Activated T-cell treated with anti-CD3 and anti-CD28 coated beads, Interleukin-2, amount 50 U/mL, for 72 hours (primary cell): ENCODE measurements around the gene NBPF3. TPM values are rescaled to one million over a fixed set of nuclear protein-coding genes. Genes with fewer than 3 reads are reported as not detected.
"Not testable (repeated sequence)": the region's sequence is repeated elsewhere in the genome, so short reads cannot be mapped to it uniquely, and the experiment has no call there.

Source experiments
- ATAC-seq, 2 donors: fragments of 150-1000 bp; cut with Tn5 transposase; replicated peaks in 1 of 2; 2 replicates each; pipeline ENCODE4 v1.10.0; 2021; ENCODE audit warnings: moderate library complexity in 2 of 2, mild to moderate bottlenecking in 1 of 2
- DNase-seq, 2 donors: peaks; one replicate each; pipeline ENCODE4 v3.0.0; 2021 to 2022; ENCODE audit warnings: mixed read lengths in 1 of 2
- H3K27ac Mint-ChIP-seq: one replicate; pipeline ENCODE4 v1.8.0; 2022; ENCODE audit warnings: mild to moderate bottlenecking, moderate library complexity, mixed read lengths
- H3K27me3 Mint-ChIP-seq: one replicate; pipeline ENCODE4 v1.8.0; 2022; ENCODE audit warnings: low read depth, mixed read lengths
- H3K36me3 Mint-ChIP-seq, 2 donors: one replicate each; pipeline ENCODE4 v1.8.0; 2022; ENCODE audit warnings: mixed read lengths in 2 of 2, mild to moderate bottlenecking in 1 of 2; ENCODE audit not compliant: insufficient read depth in 2 of 2
- H3K4me1 Mint-ChIP-seq: one replicate; pipeline ENCODE4 v1.8.0; 2022; ENCODE audit warnings: low read depth, mixed read lengths
- H3K4me3 Mint-ChIP-seq, 2 donors: one replicate each; pipeline ENCODE4 v1.8.0; 2022; ENCODE audit warnings: mild to moderate bottlenecking in 2 of 2, mixed read lengths in 2 of 2, moderate library complexity in 2 of 2
- H3K9me3 Mint-ChIP-seq, 2 donors: one replicate each; pipeline ENCODE4 v1.8.0; 2022; ENCODE audit warnings: mixed read lengths in 2 of 2
- total RNA-seq, 2 donors: library from RNA; stranded (reverse); gene quantifications; one replicate each; pipeline ENCODE4 v1.2.3, GENCODE V29; 2022

NBPF3 gene
- total RNA-seq, 2 donors from 2014 or later: 3.8 to 9.0 TPM

DNA sequence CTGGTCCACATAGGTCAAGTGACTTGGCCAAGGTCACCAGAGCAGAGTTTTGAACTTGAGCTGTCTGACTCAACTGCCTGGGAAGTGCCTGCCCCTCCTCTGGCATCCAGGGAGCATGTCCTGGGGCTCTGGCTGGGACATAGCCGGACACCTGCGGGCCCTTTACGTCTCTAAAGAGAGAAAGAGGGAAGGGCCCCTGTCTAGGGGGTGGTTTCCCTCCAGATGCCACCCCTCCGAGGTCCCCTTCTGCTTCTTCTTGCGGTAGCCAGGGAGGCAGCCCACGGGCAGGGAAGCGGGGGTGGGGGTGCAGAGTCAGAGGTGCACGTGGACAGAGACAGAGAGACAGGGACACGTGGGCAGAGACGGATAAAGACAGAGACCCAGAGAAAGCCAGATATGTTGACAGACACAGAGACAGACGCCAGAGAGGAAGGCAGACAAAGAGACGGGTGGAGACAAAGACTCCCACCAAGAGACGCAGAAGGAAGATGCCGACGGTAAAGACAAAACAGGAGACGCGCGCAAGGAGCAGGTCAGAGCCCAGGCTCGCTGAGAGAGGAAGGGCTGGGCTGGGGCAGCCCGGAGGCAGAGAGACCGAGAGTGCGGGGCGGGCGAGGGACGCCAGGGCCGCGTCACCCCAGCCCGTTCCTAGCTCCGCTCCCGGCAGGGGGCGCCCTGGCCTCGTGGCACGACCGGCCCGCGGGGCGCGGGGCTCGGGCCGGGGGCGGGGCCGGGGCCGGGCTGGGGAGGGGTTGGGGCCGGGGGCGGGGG lies 68.8 kb downstream of the NBPF3 start:
- peak overlapping the region; percentile 70 for H3K4me3 Mint-ChIP-seq
- no peak overlapping the region for H3K27ac Mint-ChIP-seq
- ATAC-seq (peak; percentile 94 to 97), DNase-seq (peak; percentile 80 to 84)
- H3K4me1 Mint-ChIP-seq: peaks cover 6% of the 10 kb centered on the region
- peaks cover 57% of the 10 kb centered on the region for H3K27me3 Mint-ChIP-seq
- H3K36me3 Mint-ChIP-seq: peaks cover 0 to 2% of the 10 kb centered on the region in 2 donors
- no peaks in the 10 kb centered on the region for H3K9me3 Mint-ChIP-seq

DNA sequence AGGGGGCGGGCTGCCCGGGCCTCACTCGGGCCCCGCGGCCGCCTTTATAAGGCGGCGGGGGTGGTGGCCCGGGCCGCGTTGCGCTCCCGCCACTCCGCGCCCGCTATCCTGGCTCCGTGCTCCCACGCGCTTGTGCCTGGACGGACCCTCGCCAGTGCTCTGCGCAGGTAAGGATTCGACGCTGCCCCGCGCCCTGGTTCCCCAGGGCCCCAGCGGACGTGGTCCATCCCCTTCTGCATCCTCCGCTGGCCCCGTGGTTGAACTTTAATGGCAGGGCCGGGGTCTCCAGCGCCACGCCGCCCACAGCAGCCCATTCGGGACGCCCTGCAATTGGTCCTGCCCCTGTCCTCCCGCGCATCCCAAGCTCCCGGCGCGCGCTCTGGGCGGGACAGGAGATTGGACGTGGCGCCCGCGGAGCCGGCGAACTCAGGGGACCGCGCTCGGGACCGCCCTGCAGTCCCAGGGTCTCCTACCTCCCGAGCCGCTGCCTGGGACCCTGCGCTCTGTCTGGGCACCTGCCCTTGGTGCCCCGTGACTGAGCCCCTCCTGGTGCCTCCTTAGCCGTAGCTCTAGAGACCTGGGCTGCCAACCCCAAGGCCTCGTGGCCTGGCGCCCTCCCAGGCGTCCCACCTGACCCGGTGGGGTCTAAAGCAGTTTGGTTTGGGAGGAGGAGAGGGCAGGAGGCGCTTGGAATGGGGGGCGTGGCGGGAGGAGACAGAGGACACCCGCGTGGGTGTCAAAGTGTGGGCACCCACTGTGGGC lies 69.6 kb downstream of the NBPF3 start, which contains the start of gene ALPL:
ALPL (plus strand) TSS at position 73 of the 762 bp plus-strand sequence. CDS start 44,659 bp downstream, outside the sequence.
- no peak for DNase-seq
- H3K27ac Mint-ChIP-seq: no peak within 1 kb of the TSS
- H3K4me1 Mint-ChIP-seq: peaks cover 6% of the 10 kb centered on the region
- peak within 1 kb of the TSS; percentile 70 for H3K4me3 Mint-ChIP-seq
- H3K27me3 Mint-ChIP-seq: peaks cover 57% of the 10 kb centered on the region
- no peak for ATAC-seq
- H3K9me3 Mint-ChIP-seq: no peaks in the 10 kb centered on the region
- H3K36me3 Mint-ChIP-seq: peaks cover 0 to 2% of the 10 kb centered on the region in 2 donors

DNA sequence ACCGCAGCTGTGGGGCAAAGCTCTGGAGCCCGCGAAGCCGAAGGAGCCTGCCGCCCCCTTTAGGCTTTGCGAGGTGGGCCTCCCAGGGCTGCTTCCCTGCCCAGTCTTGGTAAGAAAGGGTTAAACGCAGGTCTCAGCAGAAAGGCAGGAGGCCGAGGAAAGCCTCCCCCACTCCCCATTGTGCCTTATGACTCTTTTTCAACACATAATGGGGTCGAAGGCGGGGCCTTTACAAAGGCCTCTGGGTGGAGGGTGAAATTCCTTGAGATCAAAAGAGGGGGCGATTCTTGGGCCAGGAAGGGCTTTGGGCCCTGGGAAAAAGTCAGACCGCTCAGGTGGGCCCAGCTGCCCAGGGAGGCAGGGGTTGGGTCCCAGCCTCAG lies 70.2 kb downstream of the NBPF3 start:
- Mint-ChIP-seq H3K4me1 (peaks cover 6% of the 10 kb centered on the region), H3K4me3 (no peak overlapping the region), H3K27ac (no peak overlapping the region), H3K9me3 (no peaks in the 10 kb centered on the region), H3K36me3 (peaks cover 0 to 2% of the 10 kb centered on the region in 2 donors), H3K27me3 (peaks cover 54% of the 10 kb centered on the region)
- ATAC-seq: no peak
- no peak for DNase-seq

DNA sequence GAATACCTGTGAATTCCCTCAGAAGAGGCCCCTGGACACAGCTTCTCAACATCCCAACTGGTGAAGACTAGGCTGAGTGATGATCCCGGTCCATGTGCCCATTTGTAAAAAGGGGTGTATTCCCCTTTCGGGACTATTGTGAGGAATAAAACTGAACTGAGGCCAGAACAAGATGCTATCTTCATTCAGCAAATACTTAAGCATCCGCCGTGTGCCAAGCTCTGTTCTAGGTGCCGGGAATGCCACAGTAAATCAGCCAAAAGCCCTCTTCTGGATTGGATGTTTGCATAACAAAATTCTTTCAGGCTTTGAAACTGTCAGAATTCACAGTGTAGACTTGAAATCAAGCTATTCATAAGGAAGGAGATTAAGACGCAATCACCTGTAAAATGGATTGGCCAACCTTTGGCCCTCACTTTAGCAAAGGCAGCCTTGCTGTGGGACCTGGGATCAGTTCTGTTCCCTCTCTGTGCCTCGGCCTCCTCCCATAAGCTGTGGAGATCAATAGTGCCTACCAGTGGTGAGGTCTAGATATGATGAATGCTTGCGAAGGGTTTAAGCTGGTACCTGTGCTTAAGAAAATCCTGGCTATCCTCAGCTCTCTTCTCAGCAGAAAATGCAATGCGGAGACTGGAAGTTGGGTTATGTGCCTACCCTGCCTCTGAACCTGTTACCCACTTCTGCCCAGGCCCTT lies 71.1 kb downstream of the NBPF3 start:
- Mint-ChIP-seq H3K36me3 (peaks cover 0 to 2% of the 10 kb centered on the region in 2 donors), H3K9me3 (no peaks in the 10 kb centered on the region), H3K4me3 (no peak overlapping the region), H3K27ac (no peak overlapping the region), H3K27me3 (peaks cover 49% of the 10 kb centered on the region), H3K4me1 (peaks cover 6% of the 10 kb centered on the region)
- no peak for DNase-seq
- ATAC-seq: no peak

GRCh38 chr1:21511579-21512522 lies 71.9 kb downstream of the NBPF3 start:
- no peak for ATAC-seq
- peaks cover 40% of the 10 kb centered on the region for H3K27me3 Mint-ChIP-seq
- no peak for DNase-seq
- H3K4me1 Mint-ChIP-seq: peaks cover 6% of the 10 kb centered on the region
- H3K27ac Mint-ChIP-seq: no peak overlapping the region
- H3K36me3 Mint-ChIP-seq: peaks cover 0 to 2% of the 10 kb centered on the region in 2 donors
- no peaks in the 10 kb centered on the region for H3K9me3 Mint-ChIP-seq
- H3K4me3 Mint-ChIP-seq: no peak overlapping the region

- Mint-ChIP-seq H3K27me3 (peaks cover 21% of the 10 kb centered on the region), H3K4me3 (no peak overlapping the region), H3K4me1 (no peaks in the 10 kb centered on the region), H3K36me3 (no peaks in the 10 kb centered on the region), H3K27ac (no peak overlapping the region), H3K9me3 (no peaks in the 10 kb centered on the region)
- DNase-seq (no peak), ATAC-seq (no peak)
These were observed 74.3 kb downstream of the NBPF3 start for GRCh38 chr1:21514245-21514644.

DNA sequence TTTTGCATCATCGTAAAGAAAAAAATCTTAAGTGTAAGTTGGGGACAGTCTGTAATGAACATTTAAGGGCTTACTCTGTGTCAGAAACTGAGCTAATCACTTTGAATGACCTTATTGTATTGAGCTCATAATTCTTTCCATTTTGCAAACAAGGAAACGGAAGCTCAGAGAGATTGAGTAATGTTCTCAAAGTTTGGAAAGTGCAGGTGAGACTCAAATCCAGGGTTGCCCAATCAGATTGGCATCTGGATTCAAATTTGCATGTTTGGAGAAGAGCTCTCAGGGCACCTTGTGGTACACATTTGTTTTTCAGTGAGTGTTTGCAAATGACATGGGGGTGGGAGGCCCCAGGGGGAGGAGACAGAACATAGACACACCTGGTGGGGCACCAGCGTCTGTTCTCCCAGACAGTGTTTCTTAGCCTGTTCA lies 77.2 kb downstream of the NBPF3 start:
- H3K9me3 Mint-ChIP-seq: no peaks in the 10 kb centered on the region
- no peak overlapping the region for H3K4me3 Mint-ChIP-seq
- H3K27me3 Mint-ChIP-seq: no peaks in the 10 kb centered on the region
- no peak for ATAC-seq
- no peaks in the 10 kb centered on the region for H3K4me1 Mint-ChIP-seq
- no peak for DNase-seq
- H3K36me3 Mint-ChIP-seq: no peaks in the 10 kb centered on the region
- H3K27ac Mint-ChIP-seq: no peak overlapping the region

DNA sequence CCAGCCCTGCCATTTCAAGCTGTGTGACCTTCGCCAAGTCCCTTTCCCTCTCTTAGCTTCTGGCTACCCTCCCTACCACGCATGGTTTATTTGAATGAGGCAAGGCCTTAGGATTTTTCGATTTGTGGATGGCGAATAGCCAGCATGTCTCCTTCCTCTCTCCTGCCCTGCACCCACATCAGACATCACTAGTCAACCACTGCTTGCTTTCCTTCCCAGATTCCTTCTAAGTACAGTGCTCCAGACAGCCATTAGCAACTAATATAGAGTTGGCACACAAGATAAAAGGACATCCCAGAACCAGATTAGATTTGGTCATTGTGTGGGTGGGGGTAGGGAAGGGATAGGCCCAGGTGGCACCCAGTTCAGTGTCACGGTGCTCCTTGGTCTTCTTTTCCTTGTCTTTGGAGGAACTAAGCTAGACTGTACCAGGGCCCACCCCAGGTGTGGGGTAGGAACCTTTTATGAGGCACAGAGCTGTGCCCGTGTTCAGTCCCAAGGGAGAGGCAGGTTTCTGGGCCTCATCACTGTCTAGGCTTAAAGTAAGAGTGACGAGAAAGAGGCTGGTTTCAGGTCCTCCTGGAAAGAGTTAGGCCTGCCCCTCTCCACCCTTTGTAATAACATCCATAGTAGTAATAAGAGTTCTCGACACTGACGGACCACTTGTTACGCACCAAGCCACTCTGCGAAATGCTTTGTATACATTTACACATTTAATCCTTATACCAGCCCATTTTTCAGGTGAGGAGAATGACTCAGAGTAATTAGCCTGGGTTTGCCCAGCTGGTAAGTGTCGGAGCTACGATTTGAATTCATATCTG lies 77.9 kb downstream of the NBPF3 start:
- Mint-ChIP-seq H3K36me3 (no peaks in the 10 kb centered on the region), H3K27ac (no peak overlapping the region), H3K4me3 (no peak overlapping the region), H3K9me3 (no peaks in the 10 kb centered on the region), H3K4me1 (no peaks in the 10 kb centered on the region), H3K27me3 (no peaks in the 10 kb centered on the region)
- DNase-seq (no peak), ATAC-seq (no peak)

DNA sequence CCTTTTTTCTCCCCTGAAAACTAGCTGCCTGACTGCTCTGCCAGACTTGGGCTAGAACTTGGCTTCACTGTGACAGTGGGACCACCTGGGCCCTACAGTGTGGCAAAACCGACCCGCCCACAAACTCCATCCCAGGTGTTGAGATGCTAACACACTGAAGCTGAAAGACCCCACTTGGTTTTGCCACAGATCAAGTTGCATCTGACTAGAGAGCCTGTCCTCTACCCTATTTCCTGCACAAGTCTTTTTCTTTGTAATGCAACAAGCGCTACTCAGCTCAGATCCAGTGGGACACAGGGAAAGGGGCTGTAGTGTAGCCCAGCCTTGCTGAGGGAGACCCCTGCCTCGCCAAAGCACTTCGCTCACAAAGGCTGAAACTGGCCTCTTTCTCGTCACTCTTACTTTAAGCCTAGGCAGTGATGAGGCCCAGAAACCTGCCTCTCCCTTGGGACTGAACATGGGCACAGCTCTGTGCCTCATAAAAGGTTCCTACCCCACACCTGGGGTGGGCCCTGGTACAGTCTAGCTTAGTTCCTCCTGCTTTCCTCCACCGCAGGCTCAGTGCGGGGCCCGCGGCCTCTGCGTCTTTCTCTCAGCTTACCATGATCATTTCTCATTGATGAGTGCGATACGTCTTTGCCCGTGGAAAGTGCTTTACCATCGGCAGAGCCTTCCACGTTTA lies 79.0 kb downstream of the NBPF3 start:
- no peak overlapping the region for H3K4me3 Mint-ChIP-seq
- no peaks in the 10 kb centered on the region for H3K27me3 Mint-ChIP-seq
- H3K27ac Mint-ChIP-seq: no peak overlapping the region
- no peaks in the 10 kb centered on the region for H3K36me3 Mint-ChIP-seq
- ATAC-seq (no peak), DNase-seq (no peak)
- no peaks in the 10 kb centered on the region for H3K4me1 Mint-ChIP-seq
- no peaks in the 10 kb centered on the region for H3K9me3 Mint-ChIP-seq

DNA sequence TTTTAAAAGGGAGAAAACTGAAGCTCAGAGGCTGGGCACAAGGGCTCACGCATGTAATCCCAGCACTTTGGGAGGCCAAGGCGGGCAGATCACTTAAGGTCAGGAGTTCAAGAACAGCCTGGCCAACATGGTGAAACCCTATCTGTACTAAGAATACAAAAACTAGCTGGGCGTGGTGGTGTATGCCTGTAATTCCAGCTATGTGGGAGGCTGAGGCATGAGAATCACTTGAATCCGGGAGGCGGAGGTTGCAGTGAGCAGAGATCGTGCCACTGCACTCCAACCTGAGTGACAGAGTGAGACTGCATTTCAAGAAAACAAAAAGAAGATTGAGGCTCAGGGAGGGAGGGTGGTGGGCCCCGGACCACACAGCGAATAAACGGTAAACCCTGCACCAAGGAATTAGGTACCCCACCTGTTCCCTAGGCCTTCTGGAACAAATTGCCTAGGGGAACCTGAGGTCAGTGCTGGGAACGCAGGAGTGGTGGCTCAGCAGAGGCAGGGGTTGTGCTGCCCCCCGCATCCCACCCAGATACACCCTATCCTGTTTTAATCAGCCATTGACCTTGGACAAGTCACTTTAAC lies 79.6 kb downstream of the NBPF3 start:
- H3K27ac Mint-ChIP-seq, H3K4me3 Mint-ChIP-seq, DNase-seq, H3K36me3 Mint-ChIP-seq, H3K27me3 Mint-ChIP-seq, H3K4me1 Mint-ChIP-seq, ATAC-seq, H3K9me3 Mint-ChIP-seq: not testable (repeated sequence)
